GM12891 (cell line): Measurements from ENCODE around the gene RPL13A.

Experiments
- POLR2A ChIP-seq: IDR thresholded peaks from 2 replicates; pipeline ENCODE4 v1.6.1; 2011; ENCODE audit warnings: low read depth, low read length, control low read depth
- POLR2AphosphoS5 ChIP-seq: IDR thresholded peaks from 2 replicates; pipeline ENCODE4 v1.6.1; 2011; ENCODE audit warnings: low read depth, low read length, control low read depth
- SPI1 ChIP-seq: IDR thresholded peaks from 2 replicates; pipeline ENCODE4 v1.6.1; 2011; ENCODE audit warnings: low read depth, low read length, control low read depth
- TAF1 ChIP-seq: IDR thresholded peaks from 2 replicates; pipeline ENCODE4 v1.6.1; 2011; ENCODE audit warnings: low read depth, low read length, control low read depth

DNA sequence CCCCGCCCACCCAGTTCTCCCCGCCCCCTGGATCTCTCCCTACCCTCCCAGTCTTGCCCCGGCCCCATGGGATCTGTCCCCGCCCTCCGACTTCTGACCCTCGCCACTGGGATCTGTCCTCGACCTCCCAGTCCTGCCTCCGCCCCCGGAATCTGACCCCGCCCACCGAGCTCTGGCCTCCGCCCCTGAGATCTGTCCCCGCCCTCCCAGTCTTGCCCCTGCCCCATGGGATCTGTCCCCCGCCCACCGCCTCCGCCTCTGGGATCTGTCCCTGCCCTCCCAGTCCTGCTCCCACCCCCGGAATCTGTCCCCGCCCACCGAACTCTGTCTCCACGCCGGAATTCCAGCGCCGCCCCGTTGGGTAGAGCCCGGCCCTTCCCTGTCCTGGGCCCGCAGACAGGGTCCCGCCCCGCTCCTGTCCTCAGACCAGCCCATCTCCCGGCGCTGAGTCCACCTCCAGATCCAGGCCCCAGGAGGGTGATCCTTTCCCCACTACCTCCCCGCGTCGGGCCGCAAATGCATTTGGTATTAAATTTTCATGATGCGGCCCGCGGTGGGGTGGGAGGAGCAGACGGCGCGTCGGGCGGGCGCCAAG is 44.5 kb upstream of the RPL13A start:
- TF ChIP-seq SPI1 = no peak
- no peak for TF ChIP-seq TAF1
- no peak for TF ChIP-seq POLR2AphosphoS5
- TF ChIP-seq POLR2A = no peak
